WTC11 (cell line): Measurements from ENCODE around the gene DMPK. TPM values are rescaled to one million over a fixed set of nuclear protein-coding genes. Genes with fewer than 3 reads are reported as not detected.

Source experiments
- ATAC-seq: fragments of 200-7000 bp; cut with Tn5 transposase; 2 replicates; pipeline ENCODE4 v1.10.0; 2021; ENCODE audit warnings: mild to moderate bottlenecking, moderate library complexity
- CTCF ChIA-PET: fragments of 300-600 bp; sonication (Branson Sonifier 250); formaldehyde crosslinking; loops from one replicate; lab custom pipeline; 2021; ENCODE audit warnings: antibody characterized with exemption; lab: Charles Lee
- POLR2A ChIA-PET: fragments of 350-600 bp; sonication (Branson Sonifier 250); formaldehyde crosslinking; loops from one replicate; lab custom pipeline; 2021; ENCODE audit warnings: antibody characterized with exemption; lab: Charles Lee
- DNase-seq: peaks from one replicate; pipeline ENCODE4 v3.0.0; 2021; ENCODE audit warnings: low spot score
- H3K27ac Mint-ChIP-seq: 2 replicates; pipeline ENCODE4 v1.8.0; 2021; ENCODE audit warnings: mixed read lengths
- H3K27me3 Mint-ChIP-seq: 2 replicates; pipeline ENCODE4 v1.8.0; 2021; ENCODE audit warnings: low read depth, mild to moderate bottlenecking, moderate library complexity, mixed read lengths
- H3K36me3 Mint-ChIP-seq: 2 replicates; pipeline ENCODE4 v1.8.0; 2021; ENCODE audit warnings: mixed read lengths
- H3K4me1 Mint-ChIP-seq: 2 replicates; pipeline ENCODE4 v1.8.0; 2022; ENCODE audit warnings: mixed read lengths
- H3K4me3 Mint-ChIP-seq: 2 replicates; pipeline ENCODE4 v1.8.0; 2021; ENCODE audit warnings: mild to moderate bottlenecking, moderate library complexity, mixed read lengths
- H3K9me3 Mint-ChIP-seq: 2 replicates; pipeline ENCODE4 v1.8.0; 2021; ENCODE audit warnings: mixed read lengths
- ARID4B ChIP-seq: sonication (generic); formaldehyde crosslinking; IDR thresholded peaks from 2 replicates; pipeline ENCODE4 v1.8.0; 2023; ENCODE audit warnings: missing genetic modification reagents, mild to moderate bottlenecking, borderline replicate concordance
- ATF2 ChIP-seq: sonication (generic); formaldehyde crosslinking; IDR thresholded peaks from 2 replicates; pipeline ENCODE4 v1.8.1; 2022; ENCODE audit warnings: low read depth, missing genetic modification reagents, borderline replicate concordance
- EMX1 ChIP-seq: fragments of 250-450 bp; sonication (Bioruptor Pico); IDR thresholded peaks from 2 replicates; pipeline ENCODE4 v1.8.0; 2021; ENCODE audit warnings: mild to moderate bottlenecking
- GABPB1 ChIP-seq: sonication (generic); formaldehyde crosslinking; IDR thresholded peaks from 2 replicates; pipeline ENCODE4 v1.8.1; 2023; ENCODE audit warnings: mild to moderate bottlenecking, missing genetic modification reagents
- GTF2I ChIP-seq: fragments of 250-450 bp; sonication (Bioruptor Pico); conservative IDR thresholded peaks from 2 replicates; pipeline ENCODE4 v1.4.0; 2021; ENCODE audit warnings: mild to moderate bottlenecking
- IRF1 ChIP-seq: sonication (generic); formaldehyde crosslinking; IDR thresholded peaks from 2 replicates; pipeline ENCODE4 v1.8.0; 2023; ENCODE audit warnings: missing genetic modification reagents
- NFATC4 ChIP-seq: fragments of 250-450 bp; sonication (Bioruptor Pico); IDR thresholded peaks from 2 replicates; pipeline ENCODE4 v1.9.0; 2021; ENCODE audit warnings: mild to moderate bottlenecking
- NFE2L1 ChIP-seq: sonication (generic); formaldehyde crosslinking; IDR thresholded peaks from 2 replicates; pipeline ENCODE4 v1.8.1; 2023; ENCODE audit warnings: missing genetic modification reagents
- NR3C1 ChIP-seq: sonication (generic); formaldehyde crosslinking; conservative IDR thresholded peaks from 2 replicates; pipeline ENCODE4 v1.8.1; 2023; ENCODE audit warnings: low read depth, mild to moderate bottlenecking, missing genetic modification reagents
- SMAD3 ChIP-seq: sonication (generic); formaldehyde crosslinking; IDR thresholded peaks from 2 replicates; pipeline ENCODE4 v1.8.0; 2022; ENCODE audit warnings: missing genetic modification reagents, mild to moderate bottlenecking, borderline replicate concordance
- SMAD4 ChIP-seq: sonication (generic); formaldehyde crosslinking; IDR thresholded peaks from 2 replicates; pipeline ENCODE4 v1.8.0; 2022; ENCODE audit warnings: mild to moderate bottlenecking, missing genetic modification reagents
- SOX15 ChIP-seq: fragments of 250-450 bp; sonication (Bioruptor Pico); IDR thresholded peaks from 2 replicates; pipeline ENCODE4 v1.9.0; 2021; ENCODE audit warnings: mild to moderate bottlenecking
- STAT6 ChIP-seq: sonication (generic); formaldehyde crosslinking; conservative IDR thresholded peaks from 2 replicates; pipeline ENCODE4 v1.8.1; 2023; ENCODE audit warnings: mild to moderate bottlenecking, low read depth, missing genetic modification reagents, moderate library complexity
- TCF7 ChIP-seq: sonication (generic); formaldehyde crosslinking; IDR thresholded peaks from 2 replicates; pipeline ENCODE4 v1.8.0; 2022; ENCODE audit warnings: mild to moderate bottlenecking, low read depth, missing genetic modification reagents, moderate library complexity
- TP53 ChIP-seq: sonication (generic); formaldehyde crosslinking; IDR thresholded peaks from 2 replicates; pipeline ENCODE4 v1.8.1; 2023; ENCODE audit warnings: mild to moderate bottlenecking, missing genetic modification reagents
- USF2 ChIP-seq: sonication (generic); formaldehyde crosslinking; IDR thresholded peaks from 2 replicates; pipeline ENCODE4 v1.8.1; 2023; ENCODE audit warnings: mild to moderate bottlenecking, missing genetic modification reagents, moderate library complexity
- ZNF232 ChIP-seq: sonication (generic); formaldehyde crosslinking; IDR thresholded peaks from 2 replicates; pipeline ENCODE4 v1.8.0; 2022; ENCODE audit warnings: mild to moderate bottlenecking, missing genetic modification reagents
- ZNF416 ChIP-seq: fragments of 250-450 bp; sonication (Bioruptor Pico); IDR thresholded peaks from 2 replicates; pipeline ENCODE4 v1.9.0; 2021; ENCODE audit warnings: mild to moderate bottlenecking, inconsistent platforms
- ZNF532 ChIP-seq: fragments of 250-450 bp; sonication (Bioruptor Pico); IDR thresholded peaks from 2 replicates; pipeline ENCODE4 v1.9.0; 2021; ENCODE audit warnings: mild to moderate bottlenecking, borderline replicate concordance
- total RNA-seq: library from RNA; stranded (reverse); gene quantifications from 3 replicates; pipeline ENCODE4 v1.2.3, GENCODE V29; 2021

Gene DMPK
- total RNA-seq, 1 experiment from 2014 or later = 42.7 TPM

- no peak for ATAC-seq
- Mint-ChIP-seq H3K27me3 (peaks cover 5% of the 10 kb centered on the region; the same call in 1 of the 2 replicates), H3K36me3 (peaks cover 16% of the 10 kb centered on the region)
- no peak for TF ChIP-seq EMX1
- TF ChIP-seq NFE2L1 (CRISPR knock-in tag) = no peak
- TF ChIP-seq GABPB1 (CRISPR knock-in tag) = no peak
- TF ChIP-seq SOX15 (CRISPR knock-in tag) = no peak
- no peak for TF ChIP-seq IRF1
- no peak for TF ChIP-seq ZNF532 (CRISPR knock-in tag)
- TF ChIP-seq ARID4B (CRISPR knock-in tag) = no peak
- no peak for TF ChIP-seq TP53 (CRISPR knock-in tag)
- no peak for TF ChIP-seq USF2 (CRISPR knock-in tag)
- TF ChIP-seq ZNF416 = no peak
- TF ChIP-seq GTF2I = no peak
- TF ChIP-seq NFATC4 (CRISPR knock-in tag) = no peak
- TF ChIP-seq NR3C1 (CRISPR knock-in tag) = no peak
- TF ChIP-seq SMAD3 = no peak
- TF ChIP-seq ATF2 (CRISPR knock-in tag) = no peak
- no peak for TF ChIP-seq STAT6 (CRISPR knock-in tag)
- no peak for TF ChIP-seq SMAD4 (CRISPR knock-in tag)
- TF ChIP-seq TCF7 (CRISPR knock-in tag) = no peak
- TF ChIP-seq ZNF232 (CRISPR knock-in tag) = no peak
- TF ChIP-seq, all 79 proteins: peak for 0
- H3K9me3 Mint-ChIP-seq = no peaks in the 10 kb centered on the region
- POLR2A ChIA-PET = interaction anchor here (0.6 to 4.6 kb wide), 3 partner anchors 9 to 80 kb away, joined by 3 to 70 read pairs (median 8); partner anchors contain the start of genes DMPK, QPCTL and SNRPD2
- peak overlapping the region; percentile 42 for H3K27ac Mint-ChIP-seq
- peaks cover 8% of the 10 kb centered on the region for H3K4me1 Mint-ChIP-seq
- H3K4me3 Mint-ChIP-seq = peak overlapping the region; percentile 2
- DNase-seq = no peak
- CTCF ChIA-PET = interaction anchor here (0.6 to 5.1 kb wide), 3 partner anchors 17 to 45 kb away, joined by 3 to 135 read pairs (median 3); partner anchors contain the start of gene RSPH6A
Observed at GRCh38 chr19:45772130-45772840, 10.0 kb downstream of the DMPK start.
